Panc1 (cell line): ENCODE measurements around the gene ZNF692.

Experiments used
- CTCF ChIP-seq: fragments of 450-650 bp; IDR thresholded peaks from 2 replicates; pipeline ENCODE4 v1.5.1; 2017; ENCODE audit warnings: mild to moderate bottlenecking
- POLR2AphosphoS5 ChIP-seq: IDR thresholded peaks from 2 replicates; pipeline ENCODE4 v1.6.1; 2012; ENCODE audit warnings: mild to moderate bottlenecking, low read depth, low read length, moderate library complexity
- REST ChIP-seq, 2 experiments: IDR thresholded peaks; 2 replicates each; pipeline ENCODE4 v1.6.1; 2011 to 2012; ENCODE audit warnings: low read depth in 2 of 2, control low read depth in 1 of 2, low read length in 1 of 2, mild to moderate bottlenecking in 1 of 2, moderate library complexity in 1 of 2; ENCODE audit not compliant: insufficient read depth in 1 of 2

- TF ChIP-seq POLR2AphosphoS5, result no peak
- no peak; the same call in 1 of the 2 replicates for TF ChIP-seq CTCF
- TF ChIP-seq REST (IDR thresholded peaks at IDR 0.05; ENCODE audit: insufficient read depth in 1 of 2, low read depth in 2 of 2, low read length in 1 of 2), result no peak
Observed at GRCh38 chr1:248811514-248812490, 47.1 kb downstream of the ZNF692 start.
